Calu3 (cell line): ENCODE measurements around the gene TDRD3. TPM values are rescaled to one million over a fixed set of nuclear protein-coding genes. Genes with fewer than 3 reads are reported as not detected.

ENCODE experiments used
- BruUV-seq: library from RNA; stranded (reverse); fragments of 400-500 nt; replicated peaks from 2 replicates; lab custom pipeline; 2021; lab: Mats Ljungman, UMichigan
- CTCF ChIA-PET: fragments of 300-600 bp; sonication (Branson Sonifier 250); formaldehyde crosslinking; loops from one replicate; lab custom pipeline; 2022; ENCODE audit warnings: antibody characterized with exemption; lab: Charles Lee
- DNase-seq: peaks from one replicate; pipeline ENCODE4 v3.0.0; 2022
- H3K27ac Mint-ChIP-seq: one replicate; pipeline ENCODE4 v1.8.0; 2022; ENCODE audit warnings: mixed read lengths; ENCODE audit not compliant: unreplicated experiment
- H3K27me3 Mint-ChIP-seq: one replicate; pipeline ENCODE4 v1.8.0; 2022; ENCODE audit warnings: mixed read lengths; ENCODE audit not compliant: unreplicated experiment
- H3K36me3 Mint-ChIP-seq: one replicate; pipeline ENCODE4 v1.8.0; 2022; ENCODE audit warnings: mild to moderate bottlenecking, moderate library complexity, mixed read lengths; ENCODE audit not compliant: insufficient read depth, unreplicated experiment
- H3K4me1 Mint-ChIP-seq: one replicate; pipeline ENCODE4 v1.8.0; 2022; ENCODE audit warnings: mild to moderate bottlenecking, low read depth, mixed read lengths; ENCODE audit not compliant: unreplicated experiment
- H3K4me3 Mint-ChIP-seq: one replicate; pipeline ENCODE4 v1.8.0; 2022; ENCODE audit warnings: mild to moderate bottlenecking, low read depth, moderate library complexity, mixed read lengths; ENCODE audit not compliant: unreplicated experiment
- H3K9me3 Mint-ChIP-seq: one replicate; pipeline ENCODE4 v1.8.0; 2022; ENCODE audit warnings: low read depth, mixed read lengths; ENCODE audit not compliant: unreplicated experiment
- intact Hi-C: fragments of 100-400 bp; cut with micrococcal nuclease; formaldehyde crosslinking; loops from one replicate; pipeline ENCODE4 v1.10.0; 2022; ENCODE audit not compliant: unreplicated experiment
- total RNA-seq: library from RNA; stranded (reverse); gene quantifications from 2 replicates; pipeline ENCODE4 v1.2.3, GENCODE V29; 2022
- TF ChIP-seq, protein P1 (sequence below): fragments of 200-600 bp; IDR thresholded peaks from one replicate; pipeline ENCODE4 v1.8.0; 2022; ENCODE audit warnings: antibody characterized with exemption; ENCODE audit not compliant: unreplicated experiment

TDRD3 gene
- total RNA-seq, 1 experiment from 2014 or later, result 5.6 TPM

DNA sequence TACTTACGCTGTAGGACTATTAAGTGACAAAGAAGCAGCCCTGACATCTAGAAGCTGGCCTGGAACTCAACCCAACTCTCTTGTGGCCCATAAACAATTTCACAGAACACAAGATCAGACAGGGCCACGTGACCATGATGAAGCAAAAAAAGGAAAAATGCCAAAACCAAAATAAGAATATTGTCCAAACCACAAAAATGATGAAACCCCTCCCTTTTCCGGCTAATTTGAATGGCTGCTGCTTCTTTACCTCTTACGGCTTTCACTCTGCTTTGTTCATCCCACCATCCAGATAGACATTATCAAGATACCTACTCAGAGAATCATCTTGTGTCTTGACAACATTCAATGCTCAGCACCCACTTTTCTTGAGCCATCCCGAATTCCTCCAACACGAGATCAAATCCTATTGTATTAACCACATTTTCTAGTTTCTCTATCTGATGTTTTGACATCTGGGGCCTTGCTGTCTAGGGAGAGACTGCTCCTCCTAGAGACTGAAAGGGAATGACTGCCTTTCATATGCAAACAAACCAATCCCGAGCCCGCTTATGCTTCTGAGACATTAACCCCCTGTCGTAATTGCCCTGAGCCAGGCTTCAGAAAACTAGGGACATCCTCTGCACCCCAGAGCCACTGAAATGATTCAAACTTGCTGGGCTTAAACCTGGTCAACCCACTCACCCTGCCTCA, 186.3 kb downstream of the TDRD3 start:
- TF ChIP-seq, protein P1, sequence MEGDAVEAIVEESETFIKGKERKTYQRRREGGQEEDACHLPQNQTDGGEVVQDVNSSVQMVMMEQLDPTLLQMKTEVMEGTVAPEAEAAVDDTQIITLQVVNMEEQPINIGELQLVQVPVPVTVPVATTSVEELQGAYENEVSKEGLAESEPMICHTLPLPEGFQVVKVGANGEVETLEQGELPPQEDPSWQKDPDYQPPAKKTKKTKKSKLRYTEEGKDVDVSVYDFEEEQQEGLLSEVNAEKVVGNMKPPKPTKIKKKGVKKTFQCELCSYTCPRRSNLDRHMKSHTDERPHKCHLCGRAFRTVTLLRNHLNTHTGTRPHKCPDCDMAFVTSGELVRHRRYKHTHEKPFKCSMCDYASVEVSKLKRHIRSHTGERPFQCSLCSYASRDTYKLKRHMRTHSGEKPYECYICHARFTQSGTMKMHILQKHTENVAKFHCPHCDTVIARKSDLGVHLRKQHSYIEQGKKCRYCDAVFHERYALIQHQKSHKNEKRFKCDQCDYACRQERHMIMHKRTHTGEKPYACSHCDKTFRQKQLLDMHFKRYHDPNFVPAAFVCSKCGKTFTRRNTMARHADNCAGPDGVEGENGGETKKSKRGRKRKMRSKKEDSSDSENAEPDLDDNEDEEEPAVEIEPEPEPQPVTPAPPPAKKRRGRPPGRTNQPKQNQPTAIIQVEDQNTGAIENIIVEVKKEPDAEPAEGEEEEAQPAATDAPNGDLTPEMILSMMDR, result no peak
- no peak overlapping the region for H3K27ac Mint-ChIP-seq
- H3K36me3 Mint-ChIP-seq, result no peaks in the 10 kb centered on the region

DNA sequence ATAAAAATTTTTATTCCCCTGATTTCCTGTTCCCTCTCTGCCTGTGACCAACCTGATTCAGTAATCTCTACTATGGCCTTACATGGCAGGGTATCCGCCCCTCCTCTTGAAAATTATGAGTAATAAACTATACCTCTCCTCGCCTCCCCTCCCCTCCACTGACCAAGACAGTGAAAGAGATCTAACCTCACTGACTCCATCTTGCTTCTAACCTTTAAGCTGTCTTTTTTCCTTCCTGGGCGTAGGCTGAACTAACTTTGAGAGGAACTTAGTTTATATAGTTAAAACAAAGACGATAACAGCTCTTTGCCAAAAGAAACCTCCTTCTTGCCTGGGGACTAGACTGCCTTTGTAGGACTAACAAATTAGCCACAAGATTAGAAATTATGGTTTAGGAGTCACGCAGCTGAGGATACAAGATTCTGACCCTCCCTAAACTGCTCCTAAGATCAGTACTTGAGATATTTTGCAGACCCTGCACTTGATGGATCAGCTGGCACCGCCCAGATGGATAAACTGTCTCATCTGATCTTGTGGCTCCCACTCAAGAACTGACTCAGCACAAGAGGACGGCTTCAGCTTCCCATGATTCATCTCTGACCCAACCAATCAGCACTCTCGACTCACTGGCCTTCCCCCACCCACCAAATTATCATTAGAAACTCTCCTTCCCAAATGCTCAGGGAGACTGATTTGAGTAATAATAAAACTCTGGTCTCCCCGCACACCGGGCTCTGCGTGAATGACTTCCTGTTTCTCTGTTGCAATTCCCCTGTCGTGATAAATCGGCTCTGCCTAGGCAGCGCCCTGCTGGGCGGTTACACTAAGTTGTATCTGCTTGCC, 187.1 kb downstream of the TDRD3 start:
- intact Hi-C loops, result no loop called here
- Mint-ChIP-seq H3K4me3 (no peak overlapping the region), H3K36me3 (no peaks in the 10 kb centered on the region), H3K4me1 (no peaks in the 10 kb centered on the region), H3K27ac (no peak overlapping the region), H3K9me3 (no peaks in the 10 kb centered on the region), H3K27me3 (no peaks in the 10 kb centered on the region)
- no TSS peak for BruUV-seq
- TF ChIP-seq, protein P1, result no peak
- CTCF ChIA-PET, result no interaction called here
- DNase-seq, result no peak

More for the DNA sequence above, 186.3 kb downstream of the TDRD3 start:
- DNase-seq, result no peak
- CTCF ChIA-PET, result no interaction called here
- no TSS peak for BruUV-seq
- Mint-ChIP-seq H3K4me1 (no peaks in the 10 kb centered on the region), H3K4me3 (no peak overlapping the region), H3K9me3 (no peaks in the 10 kb centered on the region), H3K27me3 (no peaks in the 10 kb centered on the region)
- intact Hi-C loops, result no loop called here

DNA sequence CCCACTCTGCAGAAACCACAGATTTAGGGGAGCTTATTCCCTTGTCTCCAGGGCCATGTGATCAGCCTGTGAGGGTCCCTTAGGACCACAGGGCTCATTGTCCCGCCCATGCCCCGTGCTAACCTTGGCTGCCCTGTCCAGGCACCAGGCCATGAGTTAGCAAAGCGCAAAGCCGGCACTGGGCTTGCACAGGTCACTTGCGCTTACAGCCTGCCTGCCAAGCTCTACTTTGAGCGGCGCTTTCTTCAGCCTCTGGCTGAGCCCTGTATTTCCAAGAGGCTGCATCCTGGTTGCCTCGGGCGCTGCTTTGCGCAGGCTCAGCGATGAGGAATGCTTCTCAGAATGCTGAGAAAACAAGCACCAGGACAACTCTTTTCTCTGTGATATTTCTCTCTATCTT, 188.0 kb downstream of the TDRD3 start:
- BruUV-seq, result no TSS peak
- CTCF ChIA-PET, result no interaction called here
- H3K4me3 Mint-ChIP-seq, result no peak overlapping the region
- H3K27ac Mint-ChIP-seq, result no peak overlapping the region
- H3K4me1 Mint-ChIP-seq, result no peaks in the 10 kb centered on the region
- no peaks in the 10 kb centered on the region for H3K27me3 Mint-ChIP-seq
- intact Hi-C loops, result no loop called here
- TF ChIP-seq, protein P1, result no peak
- no peaks in the 10 kb centered on the region for H3K36me3 Mint-ChIP-seq
- DNase-seq, result no peak
- no peaks in the 10 kb centered on the region for H3K9me3 Mint-ChIP-seq

DNA sequence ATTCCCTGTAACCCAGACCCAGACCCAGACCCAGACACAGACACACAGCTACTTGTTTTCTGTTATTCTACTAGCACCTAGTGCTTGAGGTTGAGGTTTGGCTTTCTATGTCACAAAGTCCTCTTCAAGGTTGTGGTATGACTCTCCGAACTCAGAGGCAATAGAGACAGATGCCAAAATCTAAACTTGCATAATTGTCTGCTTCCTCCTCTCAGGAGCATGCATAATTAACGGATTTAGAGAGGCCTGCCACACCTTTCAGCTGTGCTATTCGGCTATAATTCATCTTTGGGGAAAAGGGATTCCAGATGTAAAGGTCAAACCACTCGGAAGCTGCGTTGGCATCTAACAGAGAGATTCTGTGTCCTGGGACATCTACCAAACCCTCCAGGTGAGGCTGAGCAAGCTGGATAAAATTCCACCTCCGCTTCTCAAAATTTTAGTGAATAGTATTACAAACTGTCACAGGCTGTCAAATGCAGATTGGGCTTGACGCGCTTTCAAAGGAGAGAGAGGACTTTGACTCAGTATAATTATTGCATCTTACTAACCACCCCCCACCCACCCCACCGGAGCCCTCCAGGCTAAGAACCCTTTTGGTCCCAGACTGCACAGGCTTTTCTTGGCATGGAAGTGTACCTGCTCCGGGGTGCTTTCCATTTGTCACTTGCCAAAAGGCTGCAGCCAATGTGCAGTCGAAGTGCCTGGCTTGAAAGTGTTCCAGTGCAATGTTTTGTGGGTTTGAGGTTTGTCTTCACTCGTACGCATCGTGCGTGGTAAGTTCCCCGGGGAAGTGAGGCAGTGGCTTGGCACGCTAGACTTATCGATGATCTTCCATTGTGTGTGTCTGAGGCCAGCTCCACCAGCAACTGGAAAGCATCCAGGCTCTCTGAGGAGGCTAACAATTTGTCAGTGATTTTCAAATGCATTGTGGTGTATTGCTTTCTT, 194.1 kb downstream of the TDRD3 start:
- H3K36me3 Mint-ChIP-seq, result no peaks in the 10 kb centered on the region
- TF ChIP-seq, protein P1, result no peak
- no peak for DNase-seq
- intact Hi-C loops, result loop anchor here (2.0 kb wide), 1 partner anchor 74 kb away; no protein-coding TSS in a partner anchor
- H3K9me3 Mint-ChIP-seq, result no peaks in the 10 kb centered on the region
- CTCF ChIA-PET, result no interaction called here
- no peaks in the 10 kb centered on the region for H3K4me1 Mint-ChIP-seq
- BruUV-seq, result no TSS peak
- H3K27me3 Mint-ChIP-seq, result no peaks in the 10 kb centered on the region
- no peak overlapping the region for H3K27ac Mint-ChIP-seq
- no peak overlapping the region for H3K4me3 Mint-ChIP-seq
